ENCODE data around the gene LRRFIP1.

LRRFIP1 gene

GRCh38 chr2:237623428-237624403 is 3.7 kb upstream of the LRRFIP1 start:
- DNase-seq, result no peak

GRCh38 chr2:237624565-237624964 is 2.8 kb upstream of the LRRFIP1 start:
- no peak for DNase-seq

- no peak for DNase-seq
Measured at GRCh38 chr2:237625216-237625705, 2.1 kb upstream of the LRRFIP1 start.

GRCh38 chr2:237625777-237626176 is 1.6 kb upstream of the LRRFIP1 start:
- no peak for DNase-seq

DNA sequence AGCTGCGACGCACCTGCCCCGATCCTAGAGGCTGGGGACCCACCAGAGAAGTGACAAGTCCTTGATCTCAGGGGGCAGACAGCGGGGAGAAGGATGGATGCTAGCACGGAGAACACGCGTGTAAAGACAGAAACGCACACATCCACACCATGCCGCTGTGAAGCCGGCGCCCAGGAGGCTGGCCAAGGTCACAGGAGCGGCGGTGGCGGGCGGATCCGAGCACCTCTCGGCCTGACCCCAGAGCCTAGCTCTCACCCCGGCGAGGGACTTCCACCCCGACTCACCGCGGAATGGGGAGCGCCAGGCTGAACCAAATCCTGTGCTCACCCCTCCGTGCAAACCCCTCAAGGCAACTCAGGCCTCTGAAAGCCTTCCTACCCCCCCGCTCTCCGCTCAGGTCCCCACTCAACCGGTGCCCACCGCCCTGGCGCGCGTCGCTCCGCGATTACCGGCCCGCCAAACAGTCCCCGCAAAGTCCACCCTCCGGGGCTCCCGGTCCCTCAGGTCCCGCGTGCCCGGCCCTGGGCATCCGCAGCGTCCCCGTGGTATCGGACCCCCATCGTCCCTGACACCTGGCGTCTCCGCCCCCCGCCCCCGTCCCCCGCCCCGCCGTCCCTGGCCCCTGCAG is 460 bp upstream of the LRRFIP1 start:
- no peak for DNase-seq

DNA sequence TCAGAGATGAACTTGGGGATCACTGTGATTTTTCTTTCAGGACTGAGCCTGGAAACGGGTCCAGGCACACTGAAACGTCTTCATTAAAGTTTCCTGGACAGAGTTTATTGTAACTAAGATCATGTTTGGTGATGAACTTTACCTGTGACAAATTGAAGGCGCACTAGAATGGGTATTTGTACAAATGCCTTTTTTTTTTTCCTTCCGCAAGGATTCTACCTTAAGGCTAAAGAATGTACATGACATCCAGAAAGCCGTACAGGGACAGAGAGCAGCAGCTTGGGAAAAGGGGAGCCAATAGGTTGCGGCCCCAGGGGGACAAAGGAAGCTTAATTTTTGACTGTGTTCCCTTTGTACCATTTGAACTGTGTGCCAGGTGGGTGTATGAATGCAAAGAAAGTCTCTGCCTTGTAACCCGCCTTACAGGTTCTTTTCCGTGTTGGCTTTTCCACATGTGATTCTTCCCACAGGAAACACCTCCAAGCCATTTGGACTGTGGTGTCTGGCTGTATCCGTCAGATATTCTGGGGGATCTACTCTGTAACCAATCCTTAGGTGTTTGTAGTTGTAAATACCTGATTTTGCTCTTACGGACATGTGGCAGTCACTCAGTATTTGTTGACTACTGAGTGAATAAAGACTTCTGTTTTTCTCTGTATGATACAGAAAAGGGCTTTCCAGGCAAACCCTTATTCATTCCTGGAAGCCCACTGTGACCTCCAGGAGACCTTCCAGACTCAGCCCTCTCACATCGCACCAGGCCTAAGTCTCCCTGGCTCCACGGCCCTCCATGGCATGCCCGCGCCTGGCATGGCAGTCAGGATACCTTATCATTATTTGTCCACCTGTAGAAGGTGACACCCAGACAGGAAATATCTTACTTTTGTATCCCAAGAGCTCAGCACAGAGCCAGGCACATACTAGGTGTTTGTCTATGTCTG is 1.1 kb downstream of the LRRFIP1 start:
- DNase-seq, result no peak

DNA sequence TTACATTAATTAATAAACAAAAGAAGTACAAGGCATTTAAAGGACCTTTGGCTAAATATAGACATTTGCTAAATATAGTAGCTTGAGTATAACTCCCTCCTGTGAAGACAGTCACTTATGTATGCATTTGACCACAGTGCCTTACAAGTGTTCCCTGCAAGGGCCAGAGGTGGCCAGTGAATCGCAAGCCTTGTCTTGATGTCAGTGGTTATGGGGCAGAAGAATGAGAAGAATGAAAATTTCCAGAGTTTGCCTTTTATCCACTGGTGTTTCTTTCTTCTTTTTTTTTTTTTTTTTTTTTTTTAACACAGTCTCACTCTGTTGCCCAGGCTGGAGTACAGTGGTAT is 1.8 kb downstream of the LRRFIP1 start:
- DNase-seq, result no peak

DNA sequence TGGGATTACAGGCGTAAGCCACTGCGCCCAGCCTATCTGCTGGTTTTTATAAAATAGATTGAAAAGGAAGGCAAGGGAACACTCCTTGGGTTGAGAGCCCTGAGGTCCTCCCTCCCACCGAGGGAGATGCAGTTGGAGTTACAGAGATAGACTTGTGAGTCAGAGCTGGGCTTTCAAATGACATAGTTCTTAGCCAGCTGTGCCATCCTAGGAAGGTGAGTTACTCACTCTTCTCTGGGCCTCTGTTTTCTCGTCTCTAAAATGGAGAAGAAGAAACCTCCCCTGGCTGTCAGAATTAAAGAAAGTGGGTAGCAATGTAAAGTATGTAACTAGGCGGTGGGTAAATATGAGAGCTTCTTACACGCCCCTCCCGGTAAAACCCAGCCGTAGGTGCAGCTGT is 2.4 kb downstream of the LRRFIP1 start:
- DNase-seq, result no peak

- DNase-seq, result no peak
Measured at GRCh38 chr2:237630216-237631000, 3.0 kb downstream of the LRRFIP1 start.

DNA sequence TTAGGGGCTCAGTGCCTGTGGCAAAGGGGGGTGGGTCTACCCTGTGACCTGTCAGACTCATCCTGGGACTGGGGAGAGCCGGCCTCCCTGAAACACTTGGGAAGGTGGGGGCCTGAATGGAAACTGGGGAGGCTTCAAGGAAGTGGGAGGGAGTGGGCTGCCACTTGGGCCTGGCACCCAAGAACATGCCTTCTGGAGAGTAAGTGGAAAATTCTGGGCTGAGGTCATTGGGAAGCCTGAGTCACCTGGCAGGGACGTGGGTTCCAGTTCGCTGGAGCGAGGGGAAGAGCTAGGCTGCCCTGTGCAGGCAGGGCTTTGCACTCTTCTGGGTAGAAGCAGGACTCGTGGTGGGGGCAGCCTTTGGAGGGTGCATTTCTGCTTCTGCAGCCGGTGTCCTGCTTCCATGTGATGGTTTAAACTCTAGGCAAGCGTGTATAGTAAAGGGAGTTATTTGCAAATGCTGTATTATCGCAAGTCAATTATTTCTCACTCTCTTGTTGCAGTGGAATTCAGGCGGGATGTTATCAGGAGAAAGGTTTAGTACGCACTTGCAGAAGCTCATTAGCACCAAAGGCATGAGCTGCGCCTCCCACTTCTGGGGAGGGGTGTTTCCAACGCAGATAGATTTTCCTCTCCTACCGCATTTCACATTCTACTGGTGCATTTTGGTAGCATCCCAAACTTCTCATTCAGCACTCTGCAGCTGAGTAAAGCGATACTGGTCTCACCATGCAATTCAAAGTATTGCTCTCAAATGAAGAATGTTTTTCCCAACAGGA is 3.8 kb downstream of the LRRFIP1 start:
- no peak for DNase-seq

GRCh38 chr2:237631801-237632585 is 4.6 kb downstream of the LRRFIP1 start:
- DNase-seq, result no peak

DNA sequence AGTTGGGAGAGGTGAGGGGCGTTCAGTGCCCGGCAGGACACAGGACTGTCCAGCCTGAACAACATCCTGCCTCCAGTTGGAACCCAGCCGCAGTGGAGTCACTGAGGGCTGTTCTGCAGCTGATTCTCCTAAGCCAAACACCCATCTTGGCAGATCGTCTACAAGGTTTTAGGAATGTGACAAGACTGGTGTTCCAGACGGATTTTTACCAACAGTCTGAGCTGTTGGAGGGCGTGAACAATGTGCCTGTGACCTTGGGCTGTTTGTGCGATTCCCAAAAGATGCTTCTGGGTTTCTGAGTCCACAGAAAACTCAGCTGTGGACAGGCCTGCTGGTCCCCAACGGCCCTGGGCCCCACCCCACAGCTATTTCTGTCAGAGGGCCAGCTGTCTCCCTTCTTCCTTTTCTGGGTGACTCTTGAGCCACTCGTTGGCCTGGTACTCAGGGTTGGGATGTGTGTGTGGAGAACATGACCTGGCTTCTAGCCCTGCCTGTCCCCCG is 5.7 kb downstream of the LRRFIP1 start:
- DNase-seq, result no peak

- no peak for DNase-seq
Measured at GRCh38 chr2:237636578-237636977, 9.2 kb downstream of the LRRFIP1 start.

DNA sequence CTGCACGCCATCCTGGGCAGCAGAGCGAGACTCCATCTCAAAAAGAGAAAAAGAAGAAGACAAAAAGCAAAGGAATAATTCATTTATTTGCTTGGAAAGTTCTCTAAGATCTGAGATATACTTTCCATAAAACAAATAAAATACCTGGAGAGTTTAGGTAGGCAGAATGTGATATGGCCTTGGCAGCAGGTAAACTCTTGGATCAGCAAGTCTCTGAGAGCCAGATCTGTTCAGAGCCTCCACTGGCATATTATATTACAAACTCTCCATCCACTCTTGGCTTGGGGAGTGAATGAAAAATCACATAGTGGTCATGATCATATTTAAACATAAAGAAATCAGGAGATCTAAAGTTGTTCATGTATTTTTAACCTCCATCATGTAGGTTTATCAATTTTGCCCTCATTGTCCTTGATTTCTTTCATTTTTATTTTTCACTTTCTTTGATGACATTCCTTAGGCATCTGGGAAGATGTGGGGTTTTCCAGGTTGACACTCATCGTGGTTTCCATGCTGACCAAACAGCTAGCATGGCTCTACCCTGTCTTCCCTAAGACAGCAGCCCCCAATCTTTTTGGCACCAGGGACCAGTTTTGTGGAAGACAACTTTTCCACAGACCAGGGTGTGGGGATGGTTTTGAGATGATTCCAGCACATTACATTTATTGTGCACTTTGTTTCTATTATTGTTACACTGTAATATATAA is 10.2 kb downstream of the LRRFIP1 start:
- DNase-seq, result no peak

- DNase-seq, result no peak
Measured at GRCh38 chr2:237638176-237638575, 10.8 kb downstream of the LRRFIP1 start.

DNA sequence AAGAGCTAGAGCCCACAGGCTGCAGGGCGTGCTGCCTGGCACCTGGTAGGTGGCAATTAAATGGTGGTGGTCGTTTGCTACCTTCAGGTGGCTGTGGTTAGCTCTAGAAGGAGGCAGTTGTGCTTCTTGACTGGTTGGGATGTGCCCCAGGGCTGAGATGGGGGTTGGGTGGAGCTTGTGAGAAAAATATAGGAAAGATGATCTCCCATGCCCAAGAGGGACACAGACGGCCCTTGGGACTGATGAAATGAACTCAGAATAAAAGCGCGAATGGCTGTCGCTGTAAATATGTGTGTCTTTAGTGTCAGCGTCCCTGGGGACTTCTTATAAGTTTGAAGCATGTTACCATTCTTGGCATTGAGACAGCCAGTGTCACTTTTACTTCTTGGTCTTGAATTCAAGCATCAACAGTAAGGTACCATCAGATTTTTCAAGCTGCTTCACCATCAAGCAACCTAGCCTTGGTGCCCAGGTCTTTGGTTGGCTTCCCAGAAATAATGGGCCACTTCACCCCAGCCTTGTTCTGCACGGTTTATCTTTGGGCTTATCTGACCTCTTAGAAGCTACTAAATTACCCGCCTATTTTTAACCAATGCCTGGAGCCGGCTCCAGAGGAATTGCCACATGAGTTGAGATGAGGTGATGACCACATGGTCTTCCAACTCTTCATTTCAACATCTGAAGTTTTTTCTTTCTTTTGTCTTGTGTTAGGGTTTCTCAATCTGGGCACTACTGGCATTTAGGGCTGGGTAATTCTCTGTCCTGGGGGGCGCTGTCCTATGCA is 11.9 kb downstream of the LRRFIP1 start:
- DNase-seq, result no peak

DNA sequence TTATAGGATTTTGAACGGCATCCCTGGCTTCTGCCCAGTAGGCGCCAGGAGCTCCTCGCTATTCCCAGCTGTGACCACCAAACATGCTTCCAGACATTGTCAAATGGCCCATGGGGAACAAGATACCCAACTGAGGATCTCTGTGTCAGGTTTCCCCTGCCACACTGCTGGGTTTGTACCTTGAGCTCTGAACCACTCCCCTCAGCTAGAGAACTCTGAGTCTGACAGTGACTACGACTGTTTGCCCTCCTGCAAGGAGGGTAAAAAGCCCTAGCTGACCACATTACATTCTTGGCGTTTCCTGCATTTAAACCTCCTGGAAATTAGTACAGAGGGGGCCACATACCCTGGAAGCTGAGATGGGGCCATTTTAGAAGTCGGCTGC is 12.4 kb downstream of the LRRFIP1 start:
- DNase-seq, result no peak

DNA sequence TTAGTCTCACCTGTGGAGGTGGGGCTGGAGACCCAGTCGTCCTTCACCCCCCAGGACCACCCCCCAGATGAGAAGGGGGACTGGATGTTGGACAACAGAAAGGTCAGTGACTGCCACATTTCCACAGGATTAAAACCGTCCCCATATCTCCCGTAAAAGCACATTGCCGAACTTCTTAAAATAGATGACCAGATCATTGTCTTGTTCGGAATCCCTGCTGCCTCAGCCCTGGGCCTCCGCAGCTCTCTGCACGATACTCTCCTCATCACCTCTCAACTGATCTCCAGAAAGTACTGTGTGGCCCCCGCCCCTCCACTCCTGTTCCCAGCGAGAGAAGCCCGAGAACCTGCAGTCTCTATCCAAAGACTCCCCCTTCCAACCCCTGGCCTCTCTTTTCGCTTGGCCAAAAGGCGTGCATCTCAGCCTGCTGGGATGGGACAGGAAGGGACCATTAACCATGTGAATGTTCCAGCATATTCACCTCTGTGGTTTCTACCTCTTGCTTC is 13.2 kb downstream of the LRRFIP1 start:
- DNase-seq, result no peak

All from GF-D8 (cell line).